GM19463 (cell line): ENCODE measurements around the gene RPS26.
"Not testable (repeated sequence)": the region's sequence is repeated elsewhere in the genome, so short reads cannot be mapped to it uniquely, and the experiment has no call there.

ENCODE experiments used
- ATAC-seq: cut with Tn5 transposase; IDR thresholded peaks from one replicate; pipeline ENCODE4 v1.9.1; 2021; ENCODE audit warnings: mild to moderate bottlenecking, moderate library complexity; ENCODE audit not compliant: unreplicated experiment

Gene RPS26

DNA sequence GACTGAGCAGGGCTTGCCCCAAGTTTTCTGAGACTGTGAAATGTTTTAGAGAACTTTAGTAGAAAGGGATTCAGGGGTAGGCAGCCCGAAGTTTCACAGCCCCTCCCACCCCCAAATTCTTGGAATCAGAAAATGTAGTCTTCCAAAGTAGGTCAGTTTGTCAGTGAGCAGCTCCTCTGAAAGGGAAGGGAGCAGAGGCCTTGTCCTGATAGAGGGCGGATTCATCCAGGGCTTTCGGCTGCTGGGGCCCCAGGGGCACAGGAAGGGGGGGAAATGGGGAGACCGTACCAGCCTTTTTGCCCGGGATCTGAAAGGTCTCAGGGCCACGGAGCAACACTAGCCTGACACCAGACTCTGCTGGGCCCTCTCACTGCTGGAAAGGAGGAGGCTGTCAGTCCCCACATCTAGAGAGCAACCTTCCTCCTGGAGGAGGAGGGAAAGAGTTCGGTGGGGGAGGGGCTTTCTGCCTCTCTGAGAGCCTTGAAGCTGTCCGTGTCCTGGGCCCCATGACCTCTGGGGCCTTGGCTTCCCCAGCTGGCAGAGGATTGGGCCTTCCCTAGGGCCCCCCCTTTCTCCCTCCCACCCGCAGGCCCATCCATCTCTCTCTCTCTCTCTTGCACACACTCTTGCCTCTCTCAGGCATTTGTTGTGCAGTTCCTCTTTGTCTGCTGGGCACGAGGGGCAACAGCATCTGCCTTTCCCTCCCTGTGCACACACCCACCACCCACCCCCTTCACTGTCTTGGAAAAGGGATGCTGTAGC is 21.1 kb upstream of the RPS26 start, which contains the start of gene IKZF4:
TSS of gene IKZF4 (plus strand) at position 621 of the 762 bp plus-strand sequence. CDS start 451 bp downstream, outside the sequence.
- no peak for ATAC-seq

DNA sequence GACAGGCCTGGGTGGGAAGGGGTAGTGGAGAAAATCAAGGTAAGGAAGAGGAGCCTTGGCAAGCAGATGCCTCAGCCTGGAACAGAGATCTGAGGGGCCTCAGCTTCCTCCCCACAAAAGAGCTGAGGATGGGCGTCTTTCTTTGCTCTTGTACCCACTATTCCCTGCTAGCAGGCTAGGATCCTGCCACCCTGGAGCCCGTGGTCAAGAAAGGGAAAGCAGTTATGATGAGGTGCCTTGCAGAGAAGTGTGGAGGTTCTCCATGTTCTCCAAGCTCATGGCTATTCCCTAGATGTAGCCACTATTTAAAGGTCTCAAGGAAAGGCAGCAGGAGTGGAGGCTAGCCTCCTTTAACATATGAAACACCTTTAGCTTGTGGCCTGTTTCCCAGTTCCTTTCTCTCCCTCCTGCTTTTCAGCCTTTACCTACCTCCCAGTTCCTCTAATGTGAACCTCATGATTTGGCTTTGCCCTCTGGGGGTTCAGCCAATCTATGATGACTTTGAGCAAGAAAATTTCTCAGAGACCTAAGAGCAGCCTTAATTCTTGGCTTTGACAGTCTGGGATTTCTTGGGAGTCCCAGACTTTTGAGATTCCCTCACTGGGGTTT is 19.7 kb upstream of the RPS26 start:
- no peak for ATAC-seq

GRCh38 chr12:56028511-56029165 is 13.1 kb upstream of the RPS26 start:
- ATAC-seq: no peak

DNA sequence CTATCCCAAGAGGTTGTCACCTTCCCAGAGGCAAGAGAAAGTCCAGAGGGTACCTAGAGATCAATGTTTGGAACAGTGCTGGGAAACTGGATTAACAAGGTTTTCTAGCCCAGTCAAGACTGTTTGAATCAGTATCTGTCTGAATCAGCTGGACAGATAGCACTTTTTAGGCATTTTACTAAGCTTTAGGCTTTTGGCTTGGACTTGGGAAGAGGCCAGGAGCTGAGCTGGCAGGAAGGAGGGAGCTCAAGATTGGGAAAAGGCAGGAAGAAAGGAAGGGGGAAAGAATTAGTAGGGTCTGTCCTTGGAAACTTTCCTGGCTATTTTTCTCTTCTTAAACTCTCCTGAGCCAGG is 12.6 kb upstream of the RPS26 start:
- no peak for ATAC-seq

DNA sequence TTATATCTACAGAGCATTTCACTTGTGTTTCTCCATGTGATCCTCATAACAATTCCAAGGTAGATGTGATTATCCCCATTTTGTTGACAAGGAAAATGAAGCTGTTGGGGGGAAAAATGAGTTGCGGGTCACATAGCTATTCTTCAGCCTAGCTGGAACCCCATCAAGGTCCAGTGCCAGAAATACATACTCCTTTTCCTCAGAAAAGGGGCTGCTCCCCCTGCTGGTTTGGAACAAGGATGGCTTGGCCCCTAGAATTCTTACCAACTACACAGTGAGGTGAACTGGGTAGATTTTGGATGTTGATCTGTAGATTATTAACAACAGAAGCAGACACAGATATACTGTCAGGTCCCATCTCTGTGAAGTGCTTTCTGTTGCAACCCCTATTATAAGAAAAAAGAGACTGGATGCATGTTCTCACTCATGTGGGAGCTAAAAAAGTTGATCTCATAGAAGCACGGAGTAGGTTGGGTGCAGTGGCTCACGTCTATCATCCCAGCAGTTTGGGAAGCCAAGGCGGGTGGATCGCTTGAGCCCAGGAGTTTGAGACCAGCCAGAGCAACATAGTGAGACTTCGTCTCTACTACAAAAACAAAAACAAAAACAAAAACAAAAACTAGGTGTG is 11.9 kb upstream of the RPS26 start:
- ATAC-seq: peak; percentile 47

- no peak for ATAC-seq
Observed at GRCh38 chr12:56031987-56032386, 9.7 kb upstream of the RPS26 start.

DNA sequence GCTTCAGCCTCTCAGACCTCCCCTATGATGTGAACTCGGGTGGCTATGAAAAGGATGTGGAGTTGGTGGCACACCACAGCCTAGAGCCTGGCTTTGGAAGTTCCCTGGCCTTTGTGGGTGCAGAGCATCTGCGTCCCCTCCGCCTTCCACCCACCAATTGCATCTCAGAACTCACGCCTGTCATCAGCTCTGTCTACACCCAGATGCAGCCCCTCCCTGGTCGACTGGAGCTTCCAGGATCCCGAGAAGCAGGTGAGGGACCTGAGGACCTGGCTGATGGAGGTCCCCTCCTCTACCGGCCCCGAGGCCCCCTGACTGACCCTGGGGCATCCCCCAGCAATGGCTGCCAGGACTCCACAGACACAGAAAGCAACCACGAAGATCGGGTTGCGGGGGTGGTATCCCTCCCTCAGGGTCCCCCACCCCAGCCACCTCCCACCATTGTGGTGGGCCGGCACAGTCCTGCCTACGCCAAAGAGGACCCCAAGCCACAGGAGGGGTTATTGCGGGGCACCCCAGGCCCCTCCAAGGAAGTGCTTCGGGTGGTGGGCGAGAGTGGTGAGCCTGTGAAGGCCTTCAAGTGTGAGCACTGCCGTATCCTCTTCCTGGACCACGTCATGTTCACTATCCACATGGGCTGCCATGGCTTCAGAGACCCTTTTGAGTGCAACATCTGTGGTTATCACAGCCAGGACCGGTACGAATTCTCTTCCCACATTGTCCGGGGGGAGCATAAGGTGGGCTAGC is 7.0 kb upstream of the RPS26 start:
- ATAC-seq: no peak

DNA sequence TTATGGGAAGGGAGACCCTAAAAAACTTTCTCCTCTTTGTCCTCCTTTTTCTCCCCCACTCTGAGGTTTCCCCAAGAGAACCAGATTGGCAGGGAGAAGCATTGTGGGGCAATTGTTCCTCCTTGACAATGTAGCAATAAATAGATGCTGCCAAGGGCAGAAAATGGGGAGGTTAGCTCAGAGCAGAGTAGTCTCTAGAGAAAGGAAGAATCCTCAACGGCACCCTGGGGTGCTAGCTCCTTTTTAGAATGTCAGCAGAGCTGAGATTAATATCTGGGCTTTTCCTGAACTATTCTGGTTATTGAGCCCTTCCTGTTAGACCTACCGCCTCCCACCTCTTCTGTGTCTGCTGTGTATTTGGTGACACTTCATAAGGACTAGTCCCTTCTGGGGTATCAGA is 4.6 kb upstream of the RPS26 start:
- ATAC-seq: no peak

GRCh38 chr12:56038022-56038655 is 3.6 kb upstream of the RPS26 start:
- ATAC-seq: no peak

GRCh38 chr12:56040151-56040550 is 1.6 kb upstream of the RPS26 start:
- ATAC-seq: no peak

GRCh38 chr12:56040963-56041551 is 661 bp upstream of the RPS26 start:
- no peak for ATAC-seq

- ATAC-seq: not testable (repeated sequence)
Observed at GRCh38 chr12:56042430-56042813, 704 bp downstream of the RPS26 start.

- ATAC-seq: no peak
Observed at GRCh38 chr12:56042843-56043242, 1.1 kb downstream of the RPS26 start.

DNA sequence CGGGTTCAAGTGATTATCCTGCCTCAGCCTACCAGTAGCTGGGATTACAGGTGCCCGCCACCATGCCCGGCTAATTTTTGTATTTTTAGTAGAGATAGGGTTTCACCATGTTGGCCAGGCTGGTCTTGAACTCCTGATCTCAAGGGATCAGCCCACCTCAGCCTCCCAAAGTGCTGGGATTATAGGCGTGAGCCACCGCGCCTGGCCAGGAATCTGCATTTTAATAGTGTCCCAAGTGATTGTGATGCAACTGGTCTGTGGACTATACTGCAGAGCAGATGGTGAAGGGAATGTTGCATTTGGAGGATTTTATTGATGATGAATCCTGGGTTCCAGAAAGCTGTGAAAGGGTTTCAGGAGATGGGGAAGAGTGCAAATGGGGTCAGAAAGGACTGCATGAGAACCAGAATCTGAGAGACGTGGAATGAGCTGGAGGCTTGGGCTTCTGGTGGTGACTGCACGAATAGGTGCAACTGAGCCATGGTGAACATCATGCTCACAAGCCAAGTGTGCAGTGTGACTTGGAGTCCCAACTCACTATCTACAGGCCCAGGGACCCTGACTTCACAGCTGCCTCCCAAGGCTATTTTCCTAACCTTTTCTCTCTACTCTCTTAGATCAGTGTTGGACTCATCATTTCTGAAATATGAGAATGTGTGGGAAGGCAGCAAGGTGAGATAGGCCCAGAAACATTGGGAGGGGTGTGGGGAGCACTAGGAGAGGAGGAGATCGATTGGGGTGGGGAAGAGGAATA is 4.5 kb downstream of the RPS26 start:
- ATAC-seq: no peak

GRCh38 chr12:56053407-56053893 is 11.7 kb downstream of the RPS26 start:
- ATAC-seq: no peak

DNA sequence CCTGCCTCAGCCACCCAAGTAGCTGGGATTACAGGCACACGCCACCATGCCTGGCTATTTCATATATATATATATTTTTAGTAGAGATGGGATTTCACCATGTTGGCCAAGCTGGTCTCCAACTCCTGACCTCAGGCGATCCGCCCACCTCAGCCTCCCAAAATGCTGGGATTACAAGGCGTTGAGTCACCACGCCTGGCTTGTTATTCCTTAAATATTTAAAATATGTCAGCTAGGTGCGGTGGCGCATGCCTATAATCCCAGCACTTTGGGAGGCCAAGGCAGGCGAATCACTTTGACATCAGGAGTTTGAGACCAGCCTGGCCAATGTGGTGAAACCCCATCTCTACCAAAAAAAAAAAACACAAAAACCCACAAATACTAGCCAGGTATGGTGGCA is 18.2 kb downstream of the RPS26 start:
- not testable (repeated sequence) for ATAC-seq

DNA sequence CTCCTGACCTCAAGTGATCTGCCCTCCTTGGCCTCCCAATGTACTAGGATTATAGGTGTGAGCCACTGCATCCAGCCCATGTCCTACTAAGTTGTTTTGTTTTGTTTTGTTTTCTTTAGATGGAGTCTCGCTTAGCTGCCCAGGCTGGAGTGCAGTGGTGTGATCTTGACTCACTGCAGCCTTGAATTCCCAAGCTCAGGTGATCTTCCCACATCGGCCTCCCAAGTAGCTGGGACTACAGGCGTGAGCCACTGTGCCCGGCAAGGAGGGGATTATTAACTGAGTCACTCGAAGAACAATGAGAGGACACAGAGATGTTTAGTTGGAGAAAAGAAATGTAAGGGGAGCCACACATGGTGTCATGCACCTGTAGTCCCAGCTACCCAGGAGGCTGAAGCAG is 20.3 kb downstream of the RPS26 start:
- ATAC-seq: no peak

DNA sequence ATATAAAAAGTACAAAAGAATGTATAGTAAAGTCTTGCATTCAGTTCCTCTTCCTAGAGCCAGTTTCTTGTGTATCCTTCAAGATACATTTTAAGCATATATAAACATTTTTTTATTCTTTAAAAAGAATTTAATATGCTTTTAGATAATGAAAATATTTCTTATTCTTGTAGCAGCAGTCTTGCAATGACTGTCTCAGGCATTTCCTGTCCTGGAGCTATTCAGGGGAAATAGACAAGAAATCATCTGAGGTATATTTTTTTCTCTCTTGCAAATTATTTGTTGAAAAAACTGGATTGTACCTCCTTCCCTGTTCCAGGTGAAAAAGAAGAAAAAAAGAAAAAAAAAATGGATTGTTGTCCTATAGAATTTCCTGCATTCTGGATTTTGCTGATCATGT is 21.3 kb downstream of the RPS26 start:
- ATAC-seq: no peak

GRCh38 chr12:56071648-56072047 is 29.9 kb downstream of the RPS26 start:
- no peak for ATAC-seq
